Stimulated activated effector memory CD8-positive, alpha-beta T cell treated with anti-CD3 and anti-CD28 coated beads, Interleukin-12 subunit alpha, Interleukin-12 subunit beta, amount 100 ng/mL, for 72 hours (primary cell): ENCODE data around the gene LRP1.
A peak's percentile ranks its signal among the peaks of the same experiment; 100 is the strongest.

Experiments used
- ATAC-seq: fragments of 150-1000 bp; cut with Tn5 transposase; 2 replicates; pipeline ENCODE4 v1.10.0; 2021
- DNase-seq, 2 donors: peaks; one replicate each; pipeline ENCODE4 v3.0.0; 2021 to 2022; ENCODE audit warnings: low spot score in 2 of 2
- H3K27ac Mint-ChIP-seq: one replicate; pipeline ENCODE4 v1.8.0; 2022; ENCODE audit warnings: mild to moderate bottlenecking, mixed read lengths
- H3K36me3 Mint-ChIP-seq: one replicate; pipeline ENCODE4 v1.8.0; 2022; ENCODE audit warnings: mild to moderate bottlenecking, mixed read lengths
- H3K4me1 Mint-ChIP-seq: one replicate; pipeline ENCODE4 v1.8.0; 2022; ENCODE audit warnings: mixed read lengths
- H3K4me3 Mint-ChIP-seq: one replicate; pipeline ENCODE4 v1.8.0; 2022; ENCODE audit warnings: mild to moderate bottlenecking, mixed read lengths
- H3K9me3 Mint-ChIP-seq: one replicate; pipeline ENCODE4 v1.8.0; 2022; ENCODE audit warnings: mixed read lengths

The LRP1 gene

DNA sequence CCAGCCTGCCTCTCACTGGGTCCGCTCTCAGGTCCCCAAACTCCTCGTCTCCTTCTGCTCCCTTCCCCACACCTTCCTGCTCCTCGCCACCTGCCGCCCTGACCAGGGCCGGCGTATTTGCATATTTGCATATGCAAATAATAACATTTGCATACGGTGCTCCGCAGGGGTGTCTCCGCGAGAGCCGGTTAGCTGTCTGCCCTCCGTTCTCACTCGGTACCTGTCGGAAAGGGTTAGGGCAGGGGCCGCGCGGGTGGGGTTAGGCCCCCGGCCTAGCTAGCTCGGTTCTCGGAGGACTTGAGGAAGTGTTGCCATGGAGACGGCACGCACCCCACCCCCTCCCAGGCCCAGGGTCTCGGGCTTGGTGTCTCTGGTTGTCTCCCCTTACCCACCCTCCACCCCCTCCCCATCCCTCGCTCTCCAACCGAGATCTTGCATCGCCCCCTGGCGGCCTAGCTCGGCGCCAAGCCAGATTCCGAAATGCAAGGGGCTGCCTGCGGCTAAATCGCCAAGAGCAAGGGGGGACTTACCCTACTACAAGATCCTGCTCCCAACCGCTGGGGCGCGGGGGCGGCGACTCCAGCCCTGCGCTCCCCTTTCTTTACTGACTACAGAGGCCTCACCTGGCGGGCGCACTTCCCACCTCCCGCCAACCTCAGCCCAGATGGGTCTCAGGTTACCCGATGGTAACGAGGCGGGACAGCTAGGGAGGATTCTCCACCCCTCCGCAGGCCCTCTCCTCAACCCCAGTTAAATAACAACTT lies 114.6 kb downstream of the LRP1 start:
- DNase-seq (peak; percentile 63 to 87), ATAC-seq (peak; percentile 9)
- Mint-ChIP-seq H3K4me3 (peak overlapping the region; percentile 85), H3K36me3 (peaks cover 21% of the 10 kb centered on the region), H3K9me3 (no peaks in the 10 kb centered on the region), H3K4me1 (peaks cover 66% of the 10 kb centered on the region), H3K27ac (peak overlapping the region; percentile 48)

DNA sequence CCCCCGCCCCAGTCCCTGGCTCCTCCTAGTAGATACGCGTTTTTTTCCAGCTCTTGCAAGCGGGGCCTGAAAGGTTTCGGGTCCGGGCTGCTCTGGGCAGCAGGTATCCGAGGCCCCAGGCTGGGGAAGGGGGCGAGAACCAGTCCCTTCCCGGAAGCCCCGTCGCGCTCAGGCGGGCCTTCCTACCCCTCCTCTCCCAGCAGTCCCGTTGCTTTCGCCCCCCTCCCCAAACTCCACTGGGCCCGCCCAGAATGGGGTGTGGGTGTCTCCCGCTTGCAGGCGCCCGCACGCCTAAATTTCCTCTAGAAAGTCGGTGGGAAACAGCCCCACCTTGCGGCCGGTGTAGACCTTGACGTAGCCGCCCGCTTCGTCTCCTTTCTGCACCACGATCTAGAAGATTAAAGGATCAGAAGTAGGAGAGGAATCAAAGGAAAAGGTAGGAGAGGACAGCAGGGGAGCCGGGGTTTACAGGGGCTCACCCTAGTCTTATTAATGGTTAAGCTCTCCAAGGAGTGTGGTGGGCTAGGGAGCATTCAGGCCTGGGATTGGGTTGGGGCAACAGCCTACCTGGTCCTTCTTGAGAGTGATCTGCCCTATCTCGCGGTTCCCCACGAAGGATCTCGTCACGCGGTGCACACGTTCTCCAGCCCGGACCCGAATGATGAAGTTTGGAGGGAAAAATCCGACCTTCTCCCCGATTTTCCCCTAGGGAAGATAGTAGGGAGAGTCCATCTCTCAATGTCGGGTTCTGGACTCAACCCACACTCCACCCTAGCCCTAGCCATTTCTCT lies 115.4 kb downstream of the LRP1 start:
- H3K4me1 Mint-ChIP-seq, result peaks cover 57% of the 10 kb centered on the region
- no peak overlapping the region for H3K27ac Mint-ChIP-seq
- peak; percentile 78 to 91 for DNase-seq
- H3K4me3 Mint-ChIP-seq, result peak overlapping the region; percentile 85
- peak; percentile 20 for ATAC-seq
- peaks cover 16% of the 10 kb centered on the region for H3K36me3 Mint-ChIP-seq
- no peaks in the 10 kb centered on the region for H3K9me3 Mint-ChIP-seq

- DNase-seq (no peak), ATAC-seq (no peak)
- H3K36me3 Mint-ChIP-seq, result peaks cover 12% of the 10 kb centered on the region
- no peak overlapping the region for H3K27ac Mint-ChIP-seq
- no peaks in the 10 kb centered on the region for H3K9me3 Mint-ChIP-seq
- peak overlapping the region; percentile 85 for H3K4me3 Mint-ChIP-seq
- peaks cover 52% of the 10 kb centered on the region for H3K4me1 Mint-ChIP-seq
These were observed 116.0 kb downstream of the LRP1 start for GRCh38 chr12:57244312-57244696.

- Mint-ChIP-seq H3K4me1 (peaks cover 24% of the 10 kb centered on the region), H3K4me3 (no peak overlapping the region)
These were observed 118.8 kb downstream of the LRP1 start for GRCh38 chr12:57247041-57247440.

GRCh38 chr12:57248934-57249742 lies 120.9 kb downstream of the LRP1 start:
- peaks cover 3% of the 10 kb centered on the region for H3K4me1 Mint-ChIP-seq
- DNase-seq (no peak), ATAC-seq (no peak)
- peaks cover 9% of the 10 kb centered on the region for H3K36me3 Mint-ChIP-seq
- no peaks in the 10 kb centered on the region for H3K9me3 Mint-ChIP-seq
- no peak overlapping the region for H3K4me3 Mint-ChIP-seq
- H3K27ac Mint-ChIP-seq, result peak overlapping the region; percentile 7

More at GRCh38 chr12:57247041-57247440, 118.8 kb downstream of the LRP1 start:
- DNase-seq, result no peak
- no peak for ATAC-seq
- no peaks in the 10 kb centered on the region for H3K36me3 Mint-ChIP-seq
- no peaks in the 10 kb centered on the region for H3K9me3 Mint-ChIP-seq
- no peak overlapping the region for H3K27ac Mint-ChIP-seq

DNA sequence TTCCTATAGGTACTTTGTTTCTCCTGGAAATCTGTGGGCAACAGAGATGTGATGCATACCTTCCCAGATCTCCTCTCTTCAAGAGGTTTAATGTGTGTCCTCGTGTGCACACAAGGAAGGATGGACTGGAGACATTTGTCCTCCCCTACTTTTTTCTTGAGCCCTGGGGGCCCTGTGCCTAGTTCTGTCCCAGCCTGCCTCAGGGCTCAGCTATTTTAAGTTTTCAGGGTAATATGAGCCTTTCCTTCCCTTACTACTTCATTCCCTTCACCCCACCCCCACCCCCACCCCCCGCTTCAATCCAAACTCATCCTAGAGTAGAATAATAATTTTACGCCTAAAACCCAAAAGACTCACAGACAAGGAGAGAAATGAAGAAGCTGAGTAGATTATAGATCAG lies 122.3 kb downstream of the LRP1 start:
- Mint-ChIP-seq H3K4me3 (no peak overlapping the region), H3K4me1 (no peaks in the 10 kb centered on the region), H3K9me3 (no peaks in the 10 kb centered on the region), H3K36me3 (peaks cover 15% of the 10 kb centered on the region), H3K27ac (no peak overlapping the region)
- DNase-seq (no peak), ATAC-seq (no peak)

- Mint-ChIP-seq H3K36me3 (peaks cover 19% of the 10 kb centered on the region), H3K4me3 (no peak within 1 kb of the TSS), H3K4me1 (no peaks in the 10 kb centered on the region), H3K27ac (no peak within 1 kb of the TSS), H3K9me3 (no peaks in the 10 kb centered on the region)
- ATAC-seq (no peak), DNase-seq (no peak)
These were observed 122.7 kb downstream of the LRP1 start, which contains the start of gene STAC3 for GRCh38 chr12:57250956-57251355. STAC3 (minus strand) TSS chr12:57251187; CDS start chr12:57249636, 1,551 bp downstream.

- Mint-ChIP-seq H3K4me3 (no peak overlapping the region), H3K36me3 (peaks cover 48% of the 10 kb centered on the region), H3K27ac (no peak overlapping the region), H3K9me3 (no peaks in the 10 kb centered on the region), H3K4me1 (no peaks in the 10 kb centered on the region)
- no peak for ATAC-seq
- DNase-seq, result no peak
These were observed 126.4 kb downstream of the LRP1 start for GRCh38 chr12:57254506-57255280.

GRCh38 chr12:57255916-57256315 lies 127.6 kb downstream of the LRP1 start:
- Mint-ChIP-seq H3K36me3 (peaks cover 59% of the 10 kb centered on the region), H3K27ac (no peak overlapping the region), H3K9me3 (no peaks in the 10 kb centered on the region), H3K4me1 (no peaks in the 10 kb centered on the region), H3K4me3 (no peak overlapping the region)
- DNase-seq, result no peak
- no peak for ATAC-seq

DNA sequence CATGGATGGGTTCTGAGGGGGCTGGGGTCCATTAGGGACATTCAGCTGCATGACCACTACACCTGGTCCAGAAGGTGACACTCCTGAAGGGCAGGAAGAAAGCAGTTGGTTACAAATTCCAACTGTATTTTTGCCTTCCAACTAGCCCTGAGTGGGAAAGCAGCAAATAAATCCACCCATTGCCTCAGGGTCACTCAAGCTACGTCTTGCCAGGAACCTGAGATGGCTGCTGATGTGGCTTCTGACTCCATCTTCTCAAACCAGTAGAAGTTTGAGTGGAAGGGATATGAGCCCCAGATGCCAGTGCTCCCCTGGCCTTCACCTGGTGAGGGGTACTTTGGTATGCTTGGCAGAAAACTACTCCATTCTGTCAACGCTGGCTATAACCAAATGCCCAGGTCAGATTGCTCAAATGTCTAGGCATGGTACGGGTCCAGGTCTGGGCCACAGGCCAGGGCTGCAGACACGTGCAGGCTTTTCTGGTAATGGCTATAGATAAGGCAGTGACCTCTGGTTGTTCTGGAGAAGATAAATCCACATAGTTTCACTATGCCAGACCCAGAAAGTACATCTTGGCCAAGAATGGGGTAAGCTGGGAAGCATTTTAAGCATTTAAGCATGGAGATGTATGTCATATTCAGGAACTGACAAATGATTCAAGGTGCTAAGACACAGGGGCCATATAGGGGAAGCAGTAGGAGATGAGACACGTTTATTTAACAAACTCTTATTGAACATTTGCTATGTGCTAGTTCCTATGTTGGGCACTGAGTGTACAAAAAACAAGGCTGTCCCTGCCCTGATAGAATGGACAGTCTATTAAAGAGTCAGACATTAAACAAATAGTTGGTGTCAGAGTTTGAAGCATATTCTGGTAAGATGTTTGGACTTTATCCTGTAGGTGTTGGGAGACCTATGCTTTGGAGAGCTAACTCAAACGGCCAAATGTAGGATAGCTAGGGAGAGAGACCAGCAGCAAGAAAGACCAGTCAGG lies 131.0 kb downstream of the LRP1 start:
- H3K9me3 Mint-ChIP-seq, result no peaks in the 10 kb centered on the region
- no peak for DNase-seq
- H3K27ac Mint-ChIP-seq, result no peak overlapping the region
- no peak overlapping the region for H3K4me3 Mint-ChIP-seq
- H3K36me3 Mint-ChIP-seq, result peaks cover 62% of the 10 kb centered on the region
- no peaks in the 10 kb centered on the region for H3K4me1 Mint-ChIP-seq
- no peak for ATAC-seq

- Mint-ChIP-seq H3K4me3 (no peak overlapping the region), H3K4me1 (no peaks in the 10 kb centered on the region), H3K36me3 (peaks cover 66% of the 10 kb centered on the region), H3K27ac (no peak overlapping the region), H3K9me3 (no peaks in the 10 kb centered on the region)
- ATAC-seq, result no peak
- no peak for DNase-seq
These were observed 132.1 kb downstream of the LRP1 start for GRCh38 chr12:57260366-57260765.

DNA sequence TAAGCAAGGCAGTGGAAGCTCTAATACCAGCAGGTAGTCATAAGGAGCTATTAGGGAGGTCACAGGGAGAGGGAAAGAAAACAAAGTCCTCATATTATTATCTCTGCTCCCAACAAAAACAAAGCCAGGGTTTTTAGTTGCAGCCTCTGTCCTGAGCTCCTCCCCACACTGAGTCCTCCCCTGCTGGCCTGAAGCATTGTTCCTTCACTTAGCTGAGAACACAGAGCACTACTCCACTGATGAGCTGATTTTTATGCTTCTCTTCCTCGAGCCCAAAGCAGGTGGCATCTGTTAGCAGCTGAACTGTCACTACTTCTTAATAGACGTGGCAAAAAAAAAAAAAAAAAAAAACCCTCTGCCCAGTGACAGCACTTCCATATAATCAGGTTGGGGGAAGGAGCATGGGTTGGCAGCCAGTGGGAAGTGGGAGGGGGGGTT lies 133.2 kb downstream of the LRP1 start:
- H3K9me3 Mint-ChIP-seq, result no peaks in the 10 kb centered on the region
- no peak overlapping the region for H3K27ac Mint-ChIP-seq
- H3K36me3 Mint-ChIP-seq, result peaks cover 67% of the 10 kb centered on the region
- no peaks in the 10 kb centered on the region for H3K4me1 Mint-ChIP-seq
- ATAC-seq, result no peak
- H3K4me3 Mint-ChIP-seq, result no peak overlapping the region
- DNase-seq, result no peak

DNA sequence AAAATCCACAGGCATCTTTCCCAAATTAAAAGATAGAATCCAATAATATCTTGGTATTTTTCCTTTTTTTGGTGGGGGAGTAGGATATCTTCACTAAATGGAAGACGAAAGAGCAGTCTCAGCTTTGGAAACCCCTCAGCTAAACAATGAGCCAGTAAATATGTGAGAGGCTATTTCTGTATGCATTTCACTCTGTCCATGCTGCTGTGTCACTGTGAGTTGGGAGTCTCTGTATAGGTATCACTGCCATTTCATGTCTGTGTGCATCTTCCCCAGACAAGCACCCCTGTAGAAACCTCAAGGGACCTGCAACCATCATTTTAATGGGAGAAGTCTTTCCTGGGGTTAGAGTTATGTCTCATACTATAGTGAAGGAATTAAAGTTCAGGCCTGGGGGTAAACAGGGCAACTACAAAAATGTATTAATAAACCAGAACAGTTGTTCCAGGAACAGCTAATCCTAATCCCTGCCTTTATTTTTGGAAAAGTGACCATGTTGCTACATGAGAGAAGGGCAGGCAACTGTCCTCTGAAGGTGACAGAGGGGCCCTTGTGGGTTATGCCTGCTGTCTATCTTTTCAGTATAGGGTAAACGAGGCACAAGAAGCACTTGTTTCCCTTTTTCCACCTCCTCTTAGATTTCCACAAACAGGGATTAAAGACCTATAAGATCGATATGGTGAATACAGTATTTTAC lies 134.0 kb downstream of the LRP1 start:
- no peak for ATAC-seq
- Mint-ChIP-seq H3K4me3 (no peak overlapping the region), H3K9me3 (no peaks in the 10 kb centered on the region), H3K4me1 (no peaks in the 10 kb centered on the region), H3K27ac (no peak overlapping the region), H3K36me3 (peaks cover 67% of the 10 kb centered on the region)
- DNase-seq, result no peak
